Urothelium cell line (cell line): Measurements from ENCODE around the gene SFSWAP.
"Not testable (repeated sequence)": the region's sequence is repeated elsewhere in the genome, so short reads cannot be mapped to it uniquely, and the experiment has no call there.

ENCODE experiments used
- DNase-seq: peaks from one replicate; pipeline ENCODE4 v3.0.0; 2011; ENCODE audit warnings: low spot score, mixed read lengths
- FAIRE-seq: peaks from 2 replicates; lab custom pipeline; 2011; peaks lifted over from hg19 to GRCh38; lab: Jason Lieb, UNC

SFSWAP gene

DNA sequence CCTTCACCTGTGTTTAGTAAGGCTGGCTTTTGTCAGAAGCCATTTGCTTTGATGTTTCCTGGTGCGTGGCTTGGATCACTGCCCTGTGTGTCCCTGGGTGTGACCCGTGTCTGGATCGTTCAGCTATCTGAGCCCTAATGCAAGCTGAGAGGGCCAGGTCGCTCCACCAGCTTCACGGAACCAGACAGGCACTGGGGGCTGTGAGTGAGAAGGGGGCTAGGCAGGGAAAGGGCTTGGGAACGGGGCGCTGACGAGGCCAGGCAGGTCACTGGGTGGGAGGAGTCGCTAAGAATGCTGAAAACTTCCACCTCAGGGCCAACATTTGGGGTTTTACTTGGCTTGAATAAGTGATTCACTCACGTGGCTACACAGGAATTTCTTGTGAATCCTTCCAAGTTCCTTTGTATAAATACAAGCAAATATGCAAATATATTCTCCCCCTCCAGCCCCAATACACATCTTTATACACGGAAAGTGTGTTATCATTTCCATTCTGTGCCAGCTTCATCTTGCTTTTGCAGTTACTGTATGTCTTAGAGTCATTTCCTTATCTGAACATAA, 93.2 kb downstream of the SFSWAP start:
- DNase-seq (no peak), FAIRE-seq (no peak)

DNA sequence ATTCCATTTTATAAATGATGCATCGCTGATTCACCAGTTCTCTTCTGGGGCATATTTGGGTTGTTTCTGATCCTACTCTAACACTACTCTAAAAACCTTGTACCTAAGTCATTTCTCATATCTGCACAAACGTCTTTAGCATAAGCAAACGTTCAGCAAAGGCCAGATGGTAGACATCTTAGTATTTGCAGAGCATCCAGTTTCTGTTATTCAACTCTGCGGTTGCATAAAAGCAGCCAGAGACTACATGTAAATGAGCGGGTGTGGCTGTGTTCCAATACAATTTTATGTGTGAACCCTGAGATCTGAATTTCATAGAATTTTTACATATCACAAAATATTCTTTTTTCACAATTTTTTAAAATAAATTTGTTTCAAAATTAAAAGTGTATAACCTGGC, 94.5 kb downstream of the SFSWAP start:
- FAIRE-seq (no peak), DNase-seq (no peak)

DNA sequence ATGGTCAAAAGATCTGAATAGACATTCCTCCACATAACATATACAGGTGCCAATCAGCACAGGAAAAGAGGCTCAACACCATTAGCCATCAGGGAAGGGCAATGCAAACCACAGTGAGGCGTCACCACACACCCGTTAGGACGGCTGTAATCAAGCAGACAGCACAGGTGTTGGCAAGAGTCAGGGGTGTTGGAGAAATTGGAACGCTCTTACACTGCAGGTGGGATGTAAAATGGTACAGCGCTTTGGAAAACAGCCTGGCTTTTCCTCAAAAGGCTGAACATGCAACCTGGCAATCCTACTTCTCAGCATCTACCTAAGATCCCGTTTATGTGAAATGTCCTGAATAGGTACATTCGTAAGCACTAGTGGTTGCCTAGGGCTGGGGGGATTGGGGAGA, 95.8 kb downstream of the SFSWAP start:
- no peak for FAIRE-seq
- DNase-seq = no peak

DNA sequence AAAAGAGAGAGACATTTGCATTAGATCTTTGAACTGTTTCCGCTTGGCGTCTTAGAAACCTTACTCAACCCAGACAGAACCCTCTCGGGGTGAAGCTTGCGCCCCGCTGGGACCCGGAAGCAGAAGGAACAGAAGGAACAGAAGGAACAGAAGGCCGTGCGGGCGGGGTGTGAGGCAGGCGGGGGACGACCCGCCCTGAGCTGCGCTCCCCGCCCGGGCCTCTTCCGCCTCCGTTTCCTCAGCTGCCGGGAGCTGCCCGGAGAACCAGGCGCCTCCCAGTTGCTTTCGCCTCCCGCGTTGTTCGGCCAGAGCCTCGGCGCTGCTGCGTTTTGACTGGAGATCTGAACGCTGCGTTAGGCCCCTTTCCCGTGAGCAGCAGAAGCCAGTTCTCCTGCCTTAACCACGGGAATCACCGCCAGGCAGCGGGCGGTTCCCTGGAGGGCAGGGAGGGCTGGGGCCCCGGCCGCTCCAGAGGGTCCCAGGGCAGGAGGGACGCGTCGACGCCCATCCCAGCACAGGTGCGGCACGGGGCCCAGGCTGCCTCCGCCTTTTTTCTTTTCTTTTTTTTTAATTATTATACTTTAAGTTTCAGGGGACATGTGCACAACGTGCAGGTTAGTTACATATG, 98.0 kb downstream of the SFSWAP start:
- no peak for FAIRE-seq
- no peak for DNase-seq

DNA sequence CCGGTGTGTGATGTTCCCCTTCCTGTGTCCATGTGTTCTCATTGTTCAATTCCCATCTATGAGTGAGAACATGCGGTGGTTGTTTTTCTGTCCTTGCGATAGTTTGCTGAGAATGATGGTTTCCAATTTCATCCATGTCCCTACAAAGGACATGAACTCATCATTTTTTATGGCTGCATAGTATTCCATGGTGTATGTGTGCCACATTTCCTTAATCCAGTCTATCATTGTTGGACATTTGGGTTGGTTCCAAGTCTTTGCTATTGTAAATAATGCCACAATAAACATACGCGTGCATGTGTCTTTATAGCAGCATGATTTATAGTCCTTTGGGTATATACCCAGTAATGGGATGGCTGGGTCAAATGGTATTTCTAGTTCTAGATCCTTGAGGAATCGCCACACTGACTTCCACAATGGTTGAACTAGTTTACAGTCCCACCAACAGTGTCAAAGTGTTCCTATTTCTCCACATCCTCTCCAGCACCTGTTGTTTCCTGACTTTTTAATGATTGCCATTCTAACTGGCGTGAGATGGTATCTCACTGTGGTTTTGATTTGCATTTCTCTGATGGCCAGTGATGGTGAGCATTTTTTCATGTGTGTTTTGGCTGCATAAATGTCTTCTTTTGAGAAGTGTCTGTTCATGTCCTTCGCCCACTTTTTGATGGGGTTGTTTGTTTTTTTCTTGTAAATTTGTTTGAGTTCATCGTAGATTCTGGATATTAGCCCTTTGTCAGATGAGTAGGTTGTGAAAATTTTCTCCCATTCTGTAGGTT, 98.8 kb downstream of the SFSWAP start:
- DNase-seq, FAIRE-seq: not testable (repeated sequence)

DNA sequence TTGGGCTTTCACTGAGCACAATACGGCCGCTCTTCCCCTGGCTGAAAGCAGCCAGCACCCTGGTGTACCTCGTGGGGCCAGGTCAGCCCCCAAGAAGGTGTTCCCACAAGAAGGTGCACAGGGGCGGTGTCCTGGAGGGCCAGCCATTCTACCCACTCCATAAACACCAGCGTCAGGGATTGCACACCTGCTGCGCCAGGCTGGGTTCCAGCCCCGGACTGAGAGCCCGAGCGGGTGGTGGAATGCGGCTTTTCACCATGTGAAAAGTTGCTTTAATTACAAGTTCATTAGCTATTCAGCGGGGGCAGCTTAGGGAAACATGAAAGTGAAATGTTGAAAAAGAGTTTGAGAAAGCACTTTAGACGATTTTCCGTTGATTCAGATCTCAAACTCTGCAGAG, 99.8 kb downstream of the SFSWAP start:
- DNase-seq (no peak), FAIRE-seq (no peak)

DNA sequence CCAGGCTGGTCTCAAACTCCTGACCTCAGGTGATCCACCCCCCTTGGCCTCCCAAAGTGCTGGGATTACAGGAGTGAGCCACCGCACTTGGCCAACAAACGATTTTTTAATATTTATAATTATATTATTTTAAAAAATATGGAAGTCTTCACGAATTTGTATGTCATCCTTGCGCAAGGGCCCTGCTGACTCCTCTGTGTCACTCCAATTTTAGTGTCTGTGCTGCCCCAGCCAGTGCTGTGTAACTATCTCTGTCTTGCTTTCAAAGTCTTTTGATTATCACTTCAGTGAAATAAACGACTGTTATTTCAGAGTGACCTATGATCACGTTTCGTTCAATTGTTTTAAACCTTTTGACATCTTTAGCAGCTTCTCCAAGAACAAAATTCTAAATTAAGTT, 104.2 kb downstream of the SFSWAP start:
- DNase-seq (no peak), FAIRE-seq (no peak)

DNA sequence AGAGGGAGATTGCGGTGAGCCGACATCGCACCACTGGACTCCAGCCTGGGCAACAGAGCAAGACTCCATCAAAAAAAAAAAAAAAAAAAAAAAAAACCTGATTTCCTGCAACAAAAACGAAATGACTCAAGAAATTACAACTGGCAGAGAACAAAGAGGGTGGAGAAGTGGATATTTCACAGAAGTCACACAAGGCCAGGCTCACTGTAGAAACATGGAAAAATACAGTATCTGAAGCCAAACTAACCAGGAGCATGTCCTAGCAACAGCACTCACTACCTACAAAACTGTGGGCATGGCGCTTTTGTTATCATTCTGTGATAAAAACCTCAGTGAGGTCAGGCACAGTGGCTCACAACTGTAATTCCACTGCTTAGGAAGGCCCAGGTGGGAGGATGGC, 105.6 kb downstream of the SFSWAP start:
- no peak for FAIRE-seq
- no peak for DNase-seq

DNA sequence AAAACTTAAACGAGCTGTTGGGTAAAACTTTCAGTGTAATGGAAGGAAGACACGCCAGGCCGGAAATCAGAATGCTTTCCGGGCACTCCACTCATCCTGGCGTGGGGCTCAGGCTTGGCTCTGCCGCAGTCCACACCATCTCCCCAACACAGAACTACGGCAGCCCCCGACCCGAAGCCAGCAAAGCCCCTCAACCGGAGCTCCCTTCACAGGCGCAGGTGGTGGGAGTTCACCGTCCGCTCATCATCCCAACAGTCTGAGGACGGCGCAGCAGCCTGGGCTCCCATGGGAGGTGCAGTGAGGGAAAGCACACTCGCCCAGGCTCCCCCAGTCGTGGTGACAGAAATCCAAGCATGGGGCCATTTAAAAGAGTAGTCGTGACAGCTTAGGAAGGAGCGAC, 106.4 kb downstream of the SFSWAP start:
- no peak for FAIRE-seq

DNA sequence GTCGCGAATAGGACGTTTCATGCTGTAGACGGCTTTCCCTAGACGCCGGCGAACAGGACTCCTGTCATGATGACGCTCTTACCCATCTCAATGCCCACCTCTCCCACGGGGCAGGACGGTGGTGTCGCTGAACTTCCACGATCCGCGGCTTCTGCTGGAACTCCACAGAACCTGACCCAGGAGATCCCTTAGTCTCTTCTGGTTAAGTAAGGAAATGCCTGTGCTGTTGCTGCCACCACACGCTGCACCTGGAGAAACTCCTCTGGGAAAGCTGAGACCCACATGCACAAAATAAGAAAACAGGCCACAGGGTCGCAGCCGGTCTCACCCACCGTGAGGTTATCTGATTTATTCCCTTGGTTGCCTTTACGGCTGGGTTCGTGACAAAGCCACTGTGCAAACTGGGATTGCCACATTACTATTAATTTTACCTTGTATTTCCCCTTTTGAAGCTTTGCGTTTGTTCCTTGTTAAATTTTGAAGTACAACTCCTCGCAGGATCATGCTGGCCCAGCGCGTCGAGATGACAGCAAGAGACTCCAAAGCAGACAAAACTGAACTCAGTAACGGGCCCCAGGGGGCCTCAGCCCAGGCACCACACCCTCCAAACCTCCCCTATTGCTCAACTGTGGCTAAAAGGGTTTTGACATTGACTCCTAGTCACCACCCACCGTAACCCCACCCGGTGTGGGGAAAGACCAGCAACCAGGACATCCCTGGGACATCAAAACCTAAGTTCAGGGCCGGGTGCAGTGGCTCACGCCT, 108.1 kb downstream of the SFSWAP start:
- no peak for DNase-seq

More for the DNA sequence above, 106.4 kb downstream of the SFSWAP start:
- DNase-seq = no peak

DNA sequence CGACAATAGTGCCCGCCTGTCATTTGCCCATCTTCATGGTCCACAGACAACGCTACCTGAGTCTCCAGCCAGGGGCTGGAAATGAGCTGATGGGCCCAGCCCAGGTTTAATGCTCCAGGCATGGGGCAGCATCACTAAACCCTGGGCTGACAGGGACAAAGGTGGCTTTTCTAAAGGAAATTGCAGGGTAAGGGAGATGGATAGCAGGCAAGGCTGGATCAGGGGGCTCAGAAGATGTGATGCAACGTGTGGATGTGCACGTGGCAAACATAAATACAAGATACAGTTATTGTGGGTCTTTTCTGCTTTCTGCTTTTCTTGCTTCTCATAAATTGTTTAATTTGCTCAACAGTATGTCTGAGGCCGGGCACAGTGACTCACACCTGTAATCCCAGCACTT, 113.6 kb downstream of the SFSWAP start:
- FAIRE-seq (no peak), DNase-seq (no peak)

More for the DNA sequence above, 108.1 kb downstream of the SFSWAP start:
- no peak for FAIRE-seq

DNA sequence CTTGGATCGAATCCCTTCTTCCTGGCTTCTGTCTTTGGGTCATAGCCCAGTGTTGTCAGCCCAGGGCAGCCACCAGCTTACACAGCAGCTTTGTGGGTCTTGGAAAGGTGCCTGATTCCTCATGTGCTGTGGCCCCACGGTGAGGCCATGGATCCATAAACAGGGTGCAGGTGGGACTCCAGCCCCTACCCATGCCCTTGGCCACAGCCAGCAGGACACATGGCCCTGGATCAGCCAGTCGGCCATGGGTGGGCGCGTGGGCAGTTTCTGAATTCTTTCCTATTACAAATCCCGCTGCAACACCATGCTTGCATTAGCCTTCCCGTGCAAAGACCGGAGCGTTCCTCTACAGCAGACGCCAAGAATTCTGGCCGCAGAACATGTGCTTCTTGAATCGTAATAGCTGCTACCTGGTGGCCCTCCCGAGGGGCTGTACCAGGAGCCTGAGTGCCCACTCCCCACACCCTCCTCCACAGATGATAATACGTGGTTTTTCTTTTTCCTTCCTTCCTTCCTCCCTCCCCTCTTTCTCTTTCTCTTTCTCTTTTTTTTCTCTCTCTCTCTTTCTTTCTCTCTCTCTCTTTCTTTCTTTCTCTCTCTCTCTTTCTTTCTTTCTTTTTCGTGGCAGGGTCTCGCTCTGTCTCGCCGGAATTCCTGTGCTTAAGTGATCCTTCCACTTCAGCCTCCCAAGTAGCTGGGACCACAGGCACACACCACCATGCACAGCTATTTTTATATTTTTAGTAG, 114.4 kb downstream of the SFSWAP start:
- DNase-seq = no peak
- no peak for FAIRE-seq

DNA sequence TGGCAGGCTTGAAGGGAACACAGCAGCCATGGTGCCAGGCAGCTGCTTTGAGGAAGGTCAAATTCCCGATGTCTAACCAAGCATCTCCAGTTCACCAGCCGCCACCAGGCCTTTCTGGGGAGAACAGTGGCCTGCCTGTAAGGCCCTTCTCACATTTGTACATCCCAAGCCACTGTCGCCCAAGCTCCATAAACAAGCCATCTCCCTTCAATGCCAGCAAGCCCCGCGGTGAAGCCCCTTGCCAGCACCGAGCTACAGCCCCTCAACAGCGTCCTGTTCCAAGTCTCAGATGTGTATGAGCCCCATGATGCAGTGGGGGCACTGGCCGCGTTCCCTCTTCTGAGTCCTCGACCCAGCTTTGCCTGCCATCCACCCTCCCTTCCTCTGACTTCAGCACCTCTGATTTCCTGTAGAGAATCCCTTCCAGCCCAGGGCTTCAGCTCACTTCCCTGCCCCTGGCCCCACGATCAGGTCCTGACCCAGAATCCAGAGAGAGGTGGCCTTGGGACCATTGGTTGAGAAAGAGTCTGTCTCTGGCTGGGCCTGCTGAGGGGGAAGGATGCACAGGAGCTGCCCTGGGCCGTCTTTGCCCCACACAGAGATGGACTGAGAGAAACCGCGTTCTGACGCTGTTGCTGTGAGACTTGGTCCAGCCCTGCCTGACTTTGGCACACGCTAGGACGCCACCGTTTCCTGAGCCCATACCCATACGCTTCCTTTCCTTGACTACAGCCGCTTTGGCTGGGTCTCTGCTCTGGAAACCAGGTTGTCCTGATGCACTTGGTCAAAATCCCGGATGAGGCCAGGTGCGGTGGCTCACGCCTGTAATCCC, 115.4 kb downstream of the SFSWAP start:
- FAIRE-seq (no peak), DNase-seq (no peak)

DNA sequence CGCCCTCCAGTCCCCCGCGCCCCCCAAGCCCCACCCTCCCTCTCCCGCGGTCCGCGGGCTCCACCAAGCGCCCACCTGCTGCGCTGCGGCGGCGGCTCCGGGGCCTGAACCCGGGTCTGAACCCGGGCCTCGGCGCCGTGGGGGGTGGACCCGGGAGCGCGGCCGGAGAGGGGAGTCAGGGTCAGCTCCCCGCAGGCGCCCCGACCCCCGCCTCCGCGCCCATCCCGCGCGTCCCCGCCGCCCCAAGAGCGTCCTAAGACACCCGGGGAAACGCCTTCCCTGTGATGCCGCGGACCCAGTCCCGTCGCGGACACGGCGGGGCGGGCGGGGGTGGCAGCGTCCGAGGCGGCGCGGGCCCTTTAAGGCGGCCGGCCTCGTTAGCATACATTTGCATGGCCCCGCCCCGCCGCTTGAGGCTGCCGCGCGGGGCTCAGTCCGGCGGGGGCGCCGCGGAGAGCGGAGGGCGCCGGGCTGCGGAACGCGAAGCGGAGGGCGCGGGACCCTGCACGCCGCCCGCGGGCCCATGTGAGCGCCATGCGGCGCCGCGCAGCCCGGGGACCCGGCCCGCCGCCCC, 117.2 kb downstream of the SFSWAP start, which contains the start of gene MMP17:
Gene MMP17, plus strand, starts transcription at position 433 of the 574 bp plus-strand sequence. Its CDS starts 102 bp downstream, at position 535.
- DNase-seq (no peak), FAIRE-seq (no peak)

DNA sequence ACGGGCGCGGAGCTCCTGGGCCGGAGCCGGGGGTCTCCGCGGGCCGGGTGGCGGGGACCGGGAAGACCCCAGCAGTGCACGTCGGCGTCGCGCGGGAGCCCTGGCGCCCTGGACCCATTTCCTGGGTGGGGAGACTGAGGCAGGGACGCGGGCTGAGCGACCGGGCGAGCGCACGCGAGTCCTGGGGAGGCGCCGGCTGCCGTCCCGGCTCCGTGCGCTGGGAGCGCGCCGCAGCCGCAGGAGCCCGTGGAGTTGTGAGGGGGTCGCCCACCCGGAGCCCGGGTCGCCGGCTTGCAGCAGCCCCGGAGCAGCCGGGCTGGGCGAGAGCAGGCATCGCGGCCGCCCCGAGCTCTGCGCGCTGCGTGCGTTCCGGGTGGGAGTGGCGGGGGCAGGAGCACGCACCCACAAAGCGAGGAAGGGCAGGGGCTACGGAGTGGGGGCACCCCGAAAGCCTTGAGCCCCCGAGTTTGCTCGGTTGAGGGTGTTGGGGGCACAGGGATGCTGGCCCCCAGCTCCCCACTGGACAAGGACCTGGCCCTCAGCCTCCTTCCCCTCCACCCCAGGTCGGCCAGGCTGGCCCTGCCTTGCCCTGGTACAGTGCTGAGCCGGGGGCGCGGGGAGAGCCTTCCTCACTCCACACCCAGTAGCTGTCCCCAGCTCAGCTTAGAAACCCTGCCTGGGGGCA, 117.9 kb downstream of the SFSWAP start:
- FAIRE-seq (no peak), DNase-seq (no peak)

DNA sequence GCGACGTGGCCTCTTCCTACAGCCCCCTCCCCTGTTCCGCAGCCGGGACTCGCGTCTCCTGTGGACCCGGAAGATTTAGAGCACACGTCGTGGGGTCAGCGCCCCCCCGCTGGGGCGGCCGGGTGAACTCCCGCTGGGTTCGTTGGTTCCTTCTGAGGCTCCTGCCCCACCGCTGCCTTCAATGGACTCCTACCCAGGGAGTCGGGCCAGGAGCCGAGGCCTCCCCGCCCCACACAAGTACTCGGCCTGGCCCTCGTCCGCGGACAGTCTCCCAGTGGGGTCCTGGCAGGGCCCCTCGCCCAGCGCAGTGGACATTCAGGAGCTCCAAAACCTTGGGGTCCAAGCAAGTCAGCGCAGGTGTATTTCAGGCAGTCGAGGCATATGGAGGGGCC, 118.5 kb downstream of the SFSWAP start:
- no peak for FAIRE-seq
- DNase-seq = no peak

DNA sequence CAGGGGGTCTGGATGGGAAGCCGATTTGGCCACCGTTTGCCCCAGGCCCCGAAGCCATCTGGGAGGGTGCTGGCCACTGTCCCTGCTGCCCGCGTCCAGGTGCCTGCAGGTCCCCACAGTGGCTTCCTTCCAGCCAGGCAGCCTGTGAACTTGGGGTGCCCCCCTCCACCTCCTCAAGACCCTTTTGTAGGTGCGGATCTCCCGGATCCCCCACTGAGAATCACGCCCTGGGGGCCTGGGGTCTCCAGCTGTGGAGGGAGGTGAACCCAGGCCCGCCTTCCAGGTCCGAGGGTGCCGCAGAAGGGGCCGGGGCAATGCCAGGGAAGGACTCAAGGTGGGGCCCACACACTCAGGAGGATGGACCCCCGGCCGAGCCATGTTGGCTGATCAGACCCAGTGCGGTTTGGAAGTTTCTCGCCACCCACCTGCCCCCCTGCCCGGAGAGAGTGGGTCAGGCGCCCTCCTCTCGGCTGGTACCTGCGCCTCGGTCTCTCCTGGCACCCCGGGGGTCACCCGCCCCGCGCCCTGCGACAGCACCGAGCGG, 119.0 kb downstream of the SFSWAP start:
- no peak for FAIRE-seq
- no peak for DNase-seq

DNA sequence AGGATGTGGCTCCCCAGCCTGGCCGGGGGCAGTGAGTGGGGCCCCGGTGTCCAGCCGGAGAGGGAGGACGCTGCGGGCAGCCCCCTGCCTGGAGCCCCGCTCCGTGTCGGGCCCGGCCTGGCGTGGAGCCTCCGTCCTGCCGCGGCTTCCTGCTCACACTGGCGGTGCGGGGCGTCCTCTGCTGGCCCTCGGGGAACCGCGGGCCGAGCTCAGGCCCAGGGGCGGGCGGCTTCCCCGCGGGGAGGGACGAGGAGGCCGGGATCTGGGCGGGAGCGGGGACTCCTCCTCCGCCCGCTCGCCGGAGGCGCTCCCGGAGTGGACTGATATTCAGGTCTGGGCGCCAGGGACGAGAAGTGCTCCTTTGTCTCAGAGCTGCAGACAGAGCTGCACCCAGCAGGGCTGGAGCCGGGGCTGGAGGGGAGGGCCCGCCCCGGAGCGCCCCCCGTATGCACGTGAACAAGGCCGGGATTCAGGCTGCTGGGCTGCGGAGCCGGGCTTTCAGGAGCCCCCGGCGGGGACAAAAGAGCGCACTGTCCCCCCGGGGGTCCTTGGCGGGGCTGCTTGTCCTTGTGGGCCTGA, 119.5 kb downstream of the SFSWAP start:
- DNase-seq (peak; percentile 87), FAIRE-seq (no peak)
